Measurements from ENCODE around the gene PTPN4. TPM values are rescaled to one million over a fixed set of nuclear protein-coding genes. Genes with fewer than 3 reads are reported as not detected.

The PTPN4 gene
- total and polyA plus RNA-seq, 2 donors (not counting 1 experiment from before 2014, with no cell fraction given): 5.3 to 22.3 TPM

- no peak overlapping the region for H3K4me2 ChIP-seq (ENCODE audit: extremely low read depth, insufficient read depth, low read length)
- no peak overlapping the region for H3K27ac ChIP-seq (ENCODE audit: insufficient read depth, low read length)
- TF ChIP-seq, protein P1, sequence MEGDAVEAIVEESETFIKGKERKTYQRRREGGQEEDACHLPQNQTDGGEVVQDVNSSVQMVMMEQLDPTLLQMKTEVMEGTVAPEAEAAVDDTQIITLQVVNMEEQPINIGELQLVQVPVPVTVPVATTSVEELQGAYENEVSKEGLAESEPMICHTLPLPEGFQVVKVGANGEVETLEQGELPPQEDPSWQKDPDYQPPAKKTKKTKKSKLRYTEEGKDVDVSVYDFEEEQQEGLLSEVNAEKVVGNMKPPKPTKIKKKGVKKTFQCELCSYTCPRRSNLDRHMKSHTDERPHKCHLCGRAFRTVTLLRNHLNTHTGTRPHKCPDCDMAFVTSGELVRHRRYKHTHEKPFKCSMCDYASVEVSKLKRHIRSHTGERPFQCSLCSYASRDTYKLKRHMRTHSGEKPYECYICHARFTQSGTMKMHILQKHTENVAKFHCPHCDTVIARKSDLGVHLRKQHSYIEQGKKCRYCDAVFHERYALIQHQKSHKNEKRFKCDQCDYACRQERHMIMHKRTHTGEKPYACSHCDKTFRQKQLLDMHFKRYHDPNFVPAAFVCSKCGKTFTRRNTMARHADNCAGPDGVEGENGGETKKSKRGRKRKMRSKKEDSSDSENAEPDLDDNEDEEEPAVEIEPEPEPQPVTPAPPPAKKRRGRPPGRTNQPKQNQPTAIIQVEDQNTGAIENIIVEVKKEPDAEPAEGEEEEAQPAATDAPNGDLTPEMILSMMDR (conservative IDR thresholded peaks at IDR 0.05 in 1 of 2, IDR thresholded peaks at IDR 0.05 in 1 of 2; ENCODE audit: low read depth in 1 of 2, low read length in 2 of 2): no peak
- no peak for TF ChIP-seq EZH2 (IDR thresholded peaks at IDR 0.05; ENCODE audit: low read length, missing control alignments)
- H3K4me1 ChIP-seq (ENCODE audit: control insufficient read depth, extremely low read depth, insufficient read depth, low read length): no peaks in the 10 kb centered on the region
- H3K27me3 ChIP-seq (ENCODE audit: control insufficient read depth, insufficient read depth, low read length): no peaks in the 10 kb centered on the region
- H3K9ac ChIP-seq (ENCODE audit: insufficient read depth, low read length): no peak overlapping the region
- DNase-seq (ENCODE audit: low read depth in 2 of 2): no peak
- no peaks in the 10 kb centered on the region for H4K20me1 ChIP-seq (ENCODE audit: control insufficient read depth, extremely low read depth, insufficient read depth, low read length)
- H3K36me3 ChIP-seq (ENCODE audit: control insufficient read depth, insufficient read depth, low read length): no peaks in the 10 kb centered on the region
- no peaks in the 10 kb centered on the region for H3K9me3 ChIP-seq (ENCODE audit: control insufficient read depth, insufficient read depth, low read depth, low read length)
- H2AFZ ChIP-seq (ENCODE audit: low read length): no peak overlapping the region
- no peaks in the 10 kb centered on the region for H3K79me2 ChIP-seq (ENCODE audit: control insufficient read depth, insufficient read depth, low read length)
- H3K4me3 ChIP-seq (replicated peaks in 1 of 4; ENCODE audit: control extremely low read depth in 1 of 4, insufficient read depth in 1 of 4, low read depth in 3 of 4, low read length in 4 of 4): no peak overlapping the region
These were observed 86.3 kb downstream of the PTPN4 start for GRCh38 chr2:119846021-119846420.

GRCh38 chr2:119849838-119850565, 90.3 kb downstream of the PTPN4 start:
- no peaks in the 10 kb centered on the region for H4K20me1 ChIP-seq (ENCODE audit: control insufficient read depth, extremely low read depth, insufficient read depth, low read length)
- no peaks in the 10 kb centered on the region for H3K4me1 ChIP-seq (ENCODE audit: control insufficient read depth, extremely low read depth, insufficient read depth, low read length)
- H3K36me3 ChIP-seq (ENCODE audit: control insufficient read depth, insufficient read depth, low read length): no peaks in the 10 kb centered on the region
- H3K4me2 ChIP-seq (ENCODE audit: extremely low read depth, insufficient read depth, low read length): no peak overlapping the region
- DNase-seq (ENCODE audit: low read depth in 2 of 2): peak in 1 of 2 donors; percentile 33
- H3K9ac ChIP-seq (ENCODE audit: insufficient read depth, low read length): no peak overlapping the region
- no peak overlapping the region for H3K4me3 ChIP-seq (replicated peaks in 1 of 4; ENCODE audit: control extremely low read depth in 1 of 4, insufficient read depth in 1 of 4, low read depth in 3 of 4, low read length in 4 of 4)
- TF ChIP-seq, protein P1 (conservative IDR thresholded peaks at IDR 0.05 in 1 of 2, IDR thresholded peaks at IDR 0.05 in 1 of 2; ENCODE audit: low read depth in 1 of 2, low read length in 2 of 2): no peak
- no peak for TF ChIP-seq EZH2 (IDR thresholded peaks at IDR 0.05; ENCODE audit: low read length, missing control alignments)
- H3K27me3 ChIP-seq (ENCODE audit: control insufficient read depth, insufficient read depth, low read length): no peaks in the 10 kb centered on the region
- no peak overlapping the region for H3K27ac ChIP-seq (ENCODE audit: insufficient read depth, low read length)
- no peaks in the 10 kb centered on the region for H3K79me2 ChIP-seq (ENCODE audit: control insufficient read depth, insufficient read depth, low read length)
- H2AFZ ChIP-seq (ENCODE audit: low read length): no peak overlapping the region
- H3K9me3 ChIP-seq (ENCODE audit: control insufficient read depth, insufficient read depth, low read depth, low read length): no peaks in the 10 kb centered on the region

GRCh38 chr2:119852214-119852613, 92.5 kb downstream of the PTPN4 start:
- no peaks in the 10 kb centered on the region for H3K79me2 ChIP-seq (ENCODE audit: control insufficient read depth, insufficient read depth, low read length)
- H4K20me1 ChIP-seq (ENCODE audit: control insufficient read depth, extremely low read depth, insufficient read depth, low read length): no peaks in the 10 kb centered on the region
- no peak for DNase-seq (ENCODE audit: low read depth in 2 of 2)

More at GRCh38 chr2:119852214-119852613, 92.5 kb downstream of the PTPN4 start:
- Histone ChIP-seq H3K27me3 (ENCODE audit: control insufficient read depth, insufficient read depth, low read length) (no peaks in the 10 kb centered on the region), H3K4me1 (ENCODE audit: control insufficient read depth, extremely low read depth, insufficient read depth, low read length) (no peaks in the 10 kb centered on the region), H3K27ac (ENCODE audit: insufficient read depth, low read length) (no peak overlapping the region), H3K9ac (ENCODE audit: insufficient read depth, low read length) (no peak overlapping the region), H3K9me3 (ENCODE audit: control insufficient read depth, insufficient read depth, low read depth, low read length) (no peaks in the 10 kb centered on the region), H3K36me3 (ENCODE audit: control insufficient read depth, insufficient read depth, low read length) (no peaks in the 10 kb centered on the region), H3K4me3 (replicated peaks in 1 of 4; ENCODE audit: control extremely low read depth in 1 of 4, insufficient read depth in 1 of 4, low read depth in 3 of 4, low read length in 4 of 4) (no peak overlapping the region), H3K4me2 (ENCODE audit: extremely low read depth, insufficient read depth, low read length) (no peak overlapping the region), H2AFZ (ENCODE audit: low read length) (no peak overlapping the region)
- TF ChIP-seq, protein P1 (conservative IDR thresholded peaks at IDR 0.05 in 1 of 2, IDR thresholded peaks at IDR 0.05 in 1 of 2; ENCODE audit: low read depth in 1 of 2, low read length in 2 of 2): no peak
- no peak for TF ChIP-seq EZH2 (IDR thresholded peaks at IDR 0.05; ENCODE audit: low read length, missing control alignments)
